ENCODE data around the gene RFX1. TPM values are rescaled to one million over a fixed set of nuclear protein-coding genes. Genes with fewer than 3 reads are reported as not detected.

RFX1 gene
- total and polyA plus RNA-seq, 2 of the 13 experiments (the other 11 are each of a cell fraction or from before 2014, with no cell fraction given) = 1.1 to 1.3 TPM

DNA sequence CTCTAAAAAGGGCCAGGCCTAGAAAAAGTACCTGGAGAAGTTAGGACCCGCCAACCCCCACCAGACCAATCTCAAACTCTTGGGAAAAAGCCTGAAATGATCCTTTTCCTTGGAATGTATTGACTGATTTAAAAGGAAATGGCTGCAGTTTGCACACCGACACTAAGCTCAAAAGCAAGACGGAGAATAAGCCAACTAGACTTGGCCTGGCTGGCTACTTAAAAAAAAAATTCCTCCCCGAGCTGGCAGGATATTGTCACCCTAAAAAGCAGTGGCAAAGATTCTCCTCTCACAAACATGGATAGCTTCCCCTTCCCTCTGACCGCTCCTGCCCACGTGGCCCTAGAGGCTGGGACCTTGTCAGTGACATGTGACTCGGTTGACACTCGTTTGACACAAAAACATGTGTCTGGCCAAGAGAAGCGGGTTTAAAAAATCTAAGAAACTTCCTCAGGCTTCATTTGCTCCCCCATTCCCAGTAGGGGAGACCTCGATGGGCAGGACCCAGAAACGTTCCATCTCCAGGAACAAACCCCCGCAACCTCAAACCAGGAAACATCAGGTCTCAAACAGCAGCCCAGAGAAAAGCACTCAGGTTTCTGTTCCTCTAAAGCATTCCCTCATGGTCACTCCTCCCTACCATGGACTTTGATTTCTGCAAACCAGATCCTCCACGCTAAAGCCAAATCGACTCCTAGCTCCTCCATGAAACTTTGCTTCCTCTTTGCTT, 1.3 kb downstream of the RFX1 start (continued):
- TF ChIP-seq, protein P1, sequence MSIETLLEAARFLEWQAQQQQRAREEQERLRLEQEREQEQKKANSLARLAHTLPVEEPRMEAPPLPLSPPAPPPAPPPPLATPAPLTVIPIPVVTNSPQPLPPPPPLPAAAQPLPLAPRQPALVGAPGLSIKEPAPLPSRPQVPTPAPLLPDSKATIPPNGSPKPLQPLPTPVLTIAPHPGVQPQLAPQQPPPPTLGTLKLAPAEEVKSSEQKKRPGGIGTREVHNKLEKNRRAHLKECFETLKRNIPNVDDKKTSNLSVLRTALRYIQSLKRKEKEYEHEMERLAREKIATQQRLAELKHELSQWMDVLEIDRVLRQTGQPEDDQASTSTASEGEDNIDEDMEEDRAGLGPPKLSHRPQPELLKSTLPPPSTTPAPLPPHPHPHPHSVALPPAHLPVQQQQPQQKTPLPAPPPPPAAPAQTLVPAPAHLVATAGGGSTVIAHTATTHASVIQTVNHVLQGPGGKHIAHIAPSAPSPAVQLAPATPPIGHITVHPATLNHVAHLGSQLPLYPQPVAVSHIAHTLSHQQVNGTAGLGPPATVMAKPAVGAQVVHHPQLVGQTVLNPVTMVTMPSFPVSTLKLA (IDR thresholded peaks at IDR 0.05) = peak; percentile 85
- TF ChIP-seq SMARCE1 (IDR thresholded peaks at IDR 0.05; ENCODE audit: borderline replicate concordance) = no peak
- TF ChIP-seq, protein P2, sequence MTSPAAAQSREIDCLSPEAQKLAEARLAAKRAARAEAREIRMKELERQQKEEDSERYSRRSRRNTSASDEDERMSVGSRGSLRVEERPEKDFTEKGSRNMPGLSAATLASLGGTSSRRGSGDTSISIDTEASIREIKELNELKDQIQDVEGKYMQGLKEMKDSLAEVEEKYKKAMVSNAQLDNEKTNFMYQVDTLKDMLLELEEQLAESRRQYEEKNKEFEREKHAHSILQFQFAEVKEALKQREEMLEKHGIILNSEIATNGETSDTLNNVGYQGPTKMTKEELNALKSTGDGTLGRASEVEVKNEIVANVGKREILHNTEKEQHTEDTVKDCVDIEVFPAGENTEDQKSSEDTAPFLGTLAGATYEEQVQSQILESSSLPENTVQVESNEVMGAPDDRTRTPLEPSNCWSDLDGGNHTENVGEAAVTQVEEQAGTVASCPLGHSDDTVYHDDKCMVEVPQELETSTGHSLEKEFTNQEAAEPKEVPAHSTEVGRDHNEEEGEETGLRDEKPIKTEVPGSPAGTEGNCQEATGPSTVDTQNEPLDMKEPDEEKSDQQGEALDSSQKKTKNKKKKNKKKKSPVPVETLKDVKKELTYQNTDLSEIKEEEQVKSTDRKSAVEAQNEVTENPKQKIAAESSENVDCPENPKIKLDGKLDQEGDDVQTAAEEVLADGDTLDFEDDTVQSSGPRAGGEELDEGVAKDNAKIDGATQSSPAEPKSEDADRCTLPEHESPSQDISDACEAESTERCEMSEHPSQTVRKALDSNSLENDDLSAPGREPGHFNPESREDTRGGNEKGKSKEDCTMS (CRISPR knock-in tag; conservative IDR thresholded peaks at IDR 0.05) = no peak
- TF ChIP-seq ZNF263 (CRISPR knock-in tag; IDR thresholded peaks at IDR 0.05) = peak; percentile 86
- no peak for TF ChIP-seq DRAP1 (CRISPR knock-in tag; IDR thresholded peaks at IDR 0.05)
- no peak for TF ChIP-seq DNMT3B (CRISPR knock-in tag; conservative IDR thresholded peaks at IDR 0.05)
- TF ChIP-seq KDM1A (CRISPR knock-in tag; IDR thresholded peaks at IDR 0.05) = no peak
- 0 out of 2 replicates have a peak, but pooled peaks have one; percentile 1 for TF ChIP-seq BCL6 (CRISPR knock-in tag; IDR thresholded peaks at IDR 0.05)
- no peak for TF ChIP-seq ZIK1 (CRISPR knock-in tag; IDR thresholded peaks at IDR 0.05; ENCODE audit: borderline replicate concordance, low read depth)
- TF ChIP-seq ZNF543 (CRISPR knock-in tag; IDR thresholded peaks at IDR 0.05) = 0 out of 2 replicates have a peak, but pooled peaks have one; percentile 8
- 0 out of 2 replicates have a peak, but pooled peaks have one; percentile 34 for TF ChIP-seq MEF2D (CRISPR knock-in tag; IDR thresholded peaks at IDR 0.05)
- no peak for TF ChIP-seq MLLT10 (CRISPR knock-in tag; IDR thresholded peaks at IDR 0.05)
- TF ChIP-seq EP300 (IDR thresholded peaks at IDR 0.05; ENCODE audit: low read depth in 2 of 2, low read length in 2 of 2) = no peak
- TF ChIP-seq EP300 (CRISPR knock-in tag; IDR thresholded peaks at IDR 0.05; ENCODE audit: borderline replicate concordance) = no peak
- TF ChIP-seq GLI4 (CRISPR knock-in tag; IDR thresholded peaks at IDR 0.05; ENCODE audit: borderline replicate concordance) = no peak
- TF ChIP-seq, protein P3, sequence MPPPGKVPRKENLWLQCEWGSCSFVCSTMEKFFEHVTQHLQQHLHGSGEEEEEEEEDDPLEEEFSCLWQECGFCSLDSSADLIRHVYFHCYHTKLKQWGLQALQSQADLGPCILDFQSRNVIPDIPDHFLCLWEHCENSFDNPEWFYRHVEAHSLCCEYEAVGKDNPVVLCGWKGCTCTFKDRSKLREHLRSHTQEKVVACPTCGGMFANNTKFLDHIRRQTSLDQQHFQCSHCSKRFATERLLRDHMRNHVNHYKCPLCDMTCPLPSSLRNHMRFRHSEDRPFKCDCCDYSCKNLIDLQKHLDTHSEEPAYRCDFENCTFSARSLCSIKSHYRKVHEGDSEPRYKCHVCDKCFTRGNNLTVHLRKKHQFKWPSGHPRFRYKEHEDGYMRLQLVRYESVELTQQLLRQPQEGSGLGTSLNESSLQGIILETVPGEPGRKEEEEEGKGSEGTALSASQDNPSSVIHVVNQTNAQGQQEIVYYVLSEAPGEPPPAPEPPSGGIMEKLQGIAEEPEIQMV (CRISPR knock-in tag; IDR thresholded peaks at IDR 0.05; ENCODE audit: low read depth) = no peak
- 0 out of 2 replicates have a peak, but pooled peaks have one; percentile 21 for TF ChIP-seq MTERF4 (CRISPR knock-in tag; IDR thresholded peaks at IDR 0.05)
- TF ChIP-seq, protein P4, sequence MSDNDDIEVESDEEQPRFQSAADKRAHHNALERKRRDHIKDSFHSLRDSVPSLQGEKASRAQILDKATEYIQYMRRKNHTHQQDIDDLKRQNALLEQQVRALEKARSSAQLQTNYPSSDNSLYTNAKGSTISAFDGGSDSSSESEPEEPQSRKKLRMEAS (IDR thresholded peaks at IDR 0.05) = peak; percentile 85
- TF ChIP-seq KAT7 (CRISPR knock-in tag; IDR thresholded peaks at IDR 0.05; ENCODE audit: borderline replicate concordance) = 0 out of 2 replicates have a peak, but pooled peaks have one; percentile 52
- TF ChIP-seq MYC (CRISPR knock-in tag; IDR thresholded peaks at IDR 0.05; ENCODE audit: borderline replicate concordance) = peak; percentile 46; the same call in 1 of the 2 replicates
- TF ChIP-seq ZNF639 (CRISPR knock-in tag; conservative IDR thresholded peaks at IDR 0.05) = 0 out of 2 replicates have a peak, but pooled peaks have one; percentile 2
